ENCODE results near the gene BRDT.
"Not testable (repeated sequence)": the region's sequence is repeated elsewhere in the genome, so short reads cannot be mapped to it uniquely, and the experiment has no call there.

BRDT gene

GRCh38 chr1:91981996-91982609 lies 32.9 kb downstream of the BRDT start:
- DNase-seq (ENCODE audit: low read depth in 3 of 3), result no peak

DNA sequence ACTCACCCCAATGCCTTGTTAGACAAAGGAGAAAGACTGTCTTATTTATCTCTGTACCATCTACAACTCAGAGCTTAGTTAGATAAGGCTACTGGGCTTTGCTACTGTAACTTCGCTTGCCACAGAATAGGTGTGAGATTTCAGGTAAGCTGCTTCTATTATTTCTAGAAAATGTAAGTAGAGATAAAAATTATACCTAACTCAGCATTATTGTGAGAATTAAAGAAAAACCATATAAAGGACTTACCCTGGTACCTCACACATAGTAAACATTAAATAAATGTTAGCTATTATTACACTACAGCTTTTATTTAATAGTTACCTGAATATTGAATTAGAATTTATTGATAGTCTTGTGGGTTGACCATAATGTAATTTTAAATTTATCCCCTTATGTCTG lies 44.1 kb downstream of the BRDT start:
- DNase-seq (ENCODE audit: low read depth in 3 of 3), result no peak

GRCh38 chr1:91997607-91998195 lies 48.5 kb downstream of the BRDT start:
- DNase-seq (ENCODE audit: low read depth in 3 of 3), result peak in 2 of 3 donors; percentile 9 to 24

DNA sequence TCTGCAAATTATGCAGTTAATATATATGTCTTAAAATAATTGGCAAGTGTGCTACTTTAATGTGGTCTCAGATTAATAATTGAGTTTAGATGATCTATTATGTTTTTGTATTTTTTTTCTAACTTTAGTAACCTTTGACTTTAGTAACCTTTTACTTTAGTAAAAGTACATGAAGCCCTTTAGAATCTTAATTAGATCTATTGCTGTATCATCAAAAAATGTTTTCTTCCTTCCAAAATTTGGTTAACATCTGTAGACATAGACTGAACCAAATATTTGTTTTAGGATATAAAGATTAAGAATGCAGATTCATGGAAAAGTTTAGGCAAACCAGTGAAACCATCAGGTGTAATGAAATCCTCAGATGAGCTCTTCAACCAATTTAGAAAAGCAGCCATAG lies 54.9 kb downstream of the BRDT start:
- no peak for DNase-seq (ENCODE audit: low read depth in 3 of 3)

DNA sequence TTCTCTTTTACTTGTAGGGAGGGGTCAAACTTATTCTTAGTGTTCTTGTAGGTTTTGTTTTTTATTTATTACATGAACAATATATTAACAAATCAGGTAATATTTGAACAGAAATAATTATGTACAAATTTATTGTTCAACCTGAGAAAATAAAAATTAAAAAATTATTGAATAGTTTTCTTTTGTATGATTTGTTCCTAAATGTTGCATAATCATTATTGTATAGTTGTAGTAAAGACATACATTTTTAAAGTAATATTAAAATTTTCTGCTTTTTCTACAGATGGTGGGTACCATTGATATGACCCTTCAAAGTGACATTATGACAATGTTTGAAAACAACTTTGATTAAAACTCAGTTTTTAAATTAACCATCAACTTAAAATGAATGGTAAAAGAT lies 64.7 kb downstream of the BRDT start:
- DNase-seq (ENCODE audit: low read depth in 3 of 3), result no peak

DNA sequence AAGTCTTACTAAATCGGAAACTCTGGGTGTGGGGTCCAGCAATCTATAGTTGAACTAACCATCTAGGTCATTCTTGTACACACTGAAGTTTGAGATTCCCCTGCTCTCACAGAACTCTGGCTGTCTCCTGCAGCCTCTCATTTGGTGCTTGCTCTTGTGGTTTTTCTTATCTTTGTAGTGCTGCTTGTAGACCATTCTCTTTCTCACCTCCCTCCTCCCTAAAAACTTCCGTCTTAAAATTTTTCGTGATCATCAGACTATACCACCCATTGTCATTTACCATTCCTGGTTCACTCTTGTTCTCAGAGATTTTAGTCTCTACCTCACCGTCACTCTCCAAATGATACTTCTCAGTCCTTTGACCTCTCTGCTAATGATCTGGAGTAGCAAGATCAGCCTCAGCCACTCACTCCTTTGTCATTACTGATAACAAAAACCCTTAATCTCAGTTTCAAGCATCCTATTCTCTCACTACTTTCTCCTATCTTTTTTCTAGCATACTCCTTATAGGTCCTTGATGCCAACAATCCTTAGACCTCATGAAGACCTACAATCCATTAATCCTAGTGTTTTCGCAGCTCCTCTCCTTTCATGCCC lies 67.6 kb downstream of the BRDT start:
- no peak for DNase-seq (ENCODE audit: low read depth in 3 of 3)

DNA sequence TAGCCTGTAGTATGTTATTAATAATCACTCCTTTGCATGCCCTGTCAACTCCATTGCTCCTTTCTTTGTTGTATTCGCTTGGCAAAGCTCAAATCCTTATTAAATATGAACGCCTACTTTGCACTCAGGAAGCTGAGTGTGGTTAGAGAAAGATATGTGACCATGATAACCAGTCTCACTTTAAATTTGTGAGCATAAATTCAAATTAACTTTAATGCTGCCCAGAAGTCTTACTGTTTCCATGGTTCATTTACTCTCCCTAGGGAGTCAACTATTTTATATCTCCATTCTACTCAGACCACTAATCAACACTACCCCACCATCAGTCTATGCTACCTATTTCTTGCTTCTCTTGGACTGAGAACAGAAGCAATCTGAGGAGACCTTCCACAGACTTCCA lies 68.5 kb downstream of the BRDT start:
- no peak for DNase-seq (ENCODE audit: low read depth in 3 of 3)

DNA sequence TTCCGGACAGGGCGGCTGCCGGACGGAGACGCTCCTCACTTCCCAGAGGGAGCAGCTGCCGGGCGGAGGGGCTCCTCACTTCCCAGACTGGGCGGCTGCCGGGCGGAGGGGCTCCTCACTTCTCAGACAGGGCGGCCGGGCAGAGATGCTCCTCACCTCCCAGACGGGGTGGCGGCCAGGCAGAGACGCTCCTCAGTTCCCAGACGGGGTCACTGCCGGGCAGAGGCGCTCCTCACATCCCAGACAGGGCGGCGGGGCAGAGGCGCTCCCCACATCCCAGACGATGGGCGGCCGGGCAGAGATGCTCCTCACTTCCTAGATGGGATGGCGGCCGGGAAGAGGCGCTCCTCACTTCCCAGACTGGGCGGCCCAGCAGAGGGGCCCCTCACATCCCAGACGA lies 76.8 kb downstream of the BRDT start:
- DNase-seq (ENCODE audit: low read depth in 3 of 3), result not testable (repeated sequence)

GRCh38 chr1:92026806-92027205 lies 77.6 kb downstream of the BRDT start:
- no peak for DNase-seq (ENCODE audit: low read depth in 3 of 3)

- no peak for DNase-seq (ENCODE audit: low read depth in 3 of 3)
These were observed 80.2 kb downstream of the BRDT start for GRCh38 chr1:92029241-92029922.

GRCh38 chr1:92030656-92031107 lies 81.5 kb downstream of the BRDT start:
- DNase-seq (ENCODE audit: low read depth in 3 of 3), result no peak

DNA sequence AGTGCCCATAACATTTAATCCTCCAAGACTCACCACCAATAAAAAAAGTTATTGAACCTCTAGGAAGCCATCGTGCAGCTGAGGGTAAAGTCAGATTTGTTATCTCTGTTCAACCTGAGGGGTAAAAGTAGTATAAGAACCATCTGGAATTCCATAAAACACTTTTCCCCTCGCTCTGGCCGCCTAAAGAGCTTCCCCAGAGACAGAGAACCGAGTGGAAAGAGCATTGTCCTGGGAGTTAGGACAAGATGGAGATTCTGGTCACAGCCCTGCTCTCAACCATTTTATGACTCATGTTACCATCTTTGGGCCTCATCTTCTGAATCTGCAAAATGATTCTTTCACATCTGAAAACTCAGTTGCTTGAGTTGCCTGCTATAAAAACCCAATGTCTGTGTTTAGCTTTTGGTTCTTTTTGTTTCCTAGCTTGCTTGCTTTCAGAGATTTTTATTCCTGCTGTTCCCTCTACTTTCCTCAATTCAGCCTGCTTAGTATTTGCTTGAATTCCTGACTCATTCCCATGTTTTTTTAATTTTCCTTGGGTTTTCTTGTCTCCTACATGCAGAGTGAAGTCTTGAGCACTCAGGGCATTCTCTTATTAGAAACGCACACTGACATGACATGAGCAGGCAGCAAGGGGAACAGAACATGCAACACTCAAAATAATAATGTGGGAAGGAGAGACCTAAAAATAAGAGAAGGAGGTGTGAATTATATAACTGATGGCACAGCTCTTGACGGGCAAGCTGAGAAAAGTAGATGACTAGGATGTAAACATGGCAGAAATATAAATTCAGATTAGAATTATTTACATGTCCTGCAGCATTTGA lies 82.3 kb downstream of the BRDT start:
- no peak for DNase-seq (ENCODE audit: low read depth in 3 of 3)

DNA sequence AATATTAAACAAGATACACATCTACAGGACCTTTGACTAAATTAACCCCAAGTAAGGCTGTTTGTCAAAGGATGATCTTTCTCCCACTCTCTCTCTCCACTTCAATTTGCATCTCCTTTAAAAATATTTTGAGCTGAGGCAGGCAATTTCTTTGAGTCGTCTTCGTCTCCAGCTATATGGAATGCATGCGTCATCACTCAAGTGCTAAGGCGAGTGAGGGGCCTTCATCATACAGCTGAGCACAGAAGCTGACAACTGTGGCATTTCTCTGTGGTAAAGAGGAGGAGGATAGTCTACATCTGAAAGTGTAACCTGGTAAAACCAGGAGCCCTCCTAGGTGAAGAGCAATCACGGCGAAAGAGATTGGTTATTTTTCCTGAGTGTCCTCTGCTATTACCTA lies 88.2 kb downstream of the BRDT start:
- no peak for DNase-seq (ENCODE audit: low read depth in 3 of 3)

DNA sequence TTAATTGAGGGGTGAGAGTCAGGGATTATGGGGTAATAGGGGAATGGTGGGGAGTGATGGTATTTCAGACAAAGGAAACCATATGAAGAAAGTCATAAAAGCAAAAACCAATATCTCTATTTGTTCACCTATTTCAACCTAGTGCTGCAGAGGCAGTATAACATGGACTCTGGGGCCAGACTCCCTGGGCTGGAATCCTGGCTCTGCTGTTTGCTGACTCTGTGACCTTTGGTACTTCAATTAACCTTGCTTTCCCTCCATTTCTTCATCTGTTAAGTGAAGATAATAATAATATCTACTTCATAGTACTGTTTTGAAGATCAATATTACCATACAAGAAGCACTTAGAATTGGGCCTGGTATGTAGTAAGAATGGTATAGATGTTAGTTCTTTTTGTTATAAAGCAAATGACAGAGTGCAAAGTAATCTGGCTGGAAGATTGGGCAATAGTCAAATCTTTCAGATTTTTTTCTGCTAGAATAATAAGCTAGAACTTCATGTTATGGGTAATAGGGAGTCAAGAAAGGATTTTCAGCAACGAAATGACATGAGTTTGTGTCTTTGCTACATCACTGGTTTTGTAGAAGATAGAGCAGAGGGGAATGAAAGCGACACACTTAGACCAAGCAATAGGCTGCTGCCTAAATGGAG lies 89.6 kb downstream of the BRDT start:
- no peak for DNase-seq (ENCODE audit: low read depth in 3 of 3)

DNA sequence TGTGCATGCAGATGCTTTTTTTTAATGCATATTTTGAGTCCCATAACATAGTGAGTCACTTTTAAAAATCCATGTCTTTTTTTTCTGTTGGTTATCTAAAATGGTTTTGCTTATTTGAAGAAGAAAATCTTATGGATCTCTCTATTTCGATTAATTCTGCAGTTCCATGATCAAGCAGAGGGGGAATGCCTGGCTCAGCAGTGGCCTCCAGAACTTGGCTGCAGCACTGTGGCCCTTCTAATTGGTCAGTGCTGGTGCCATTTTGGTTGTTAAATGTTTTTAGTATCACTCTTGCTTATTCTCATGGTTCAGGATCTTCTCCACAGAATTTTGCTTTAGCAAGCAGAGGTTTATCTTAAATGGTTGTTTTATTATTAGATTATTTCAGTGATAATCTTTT lies 91.8 kb downstream of the BRDT start:
- no peak for DNase-seq (ENCODE audit: low read depth in 3 of 3)

GRCh38 chr1:92043621-92044020 lies 94.4 kb downstream of the BRDT start:
- DNase-seq (ENCODE audit: low read depth in 3 of 3), result no peak

GRCh38 chr1:92045766-92046495 lies 96.7 kb downstream of the BRDT start:
- DNase-seq (ENCODE audit: low read depth in 3 of 3), result no peak

GRCh38 chr1:92051948-92052347 lies 102.7 kb downstream of the BRDT start:
- no peak for DNase-seq (ENCODE audit: low read depth in 3 of 3)
